Stimulated activated CD4-positive, alpha-beta T cell treated with anti-CD3 and anti-CD28 coated beads, Interleukin-4, amount 100 ng/mL, for 1 hour (primary cell): ENCODE measurements around the gene LCNL1.
A peak's percentile ranks its signal among the peaks of the same experiment; 100 is the strongest.
"Not testable (repeated sequence)": the region's sequence is repeated elsewhere in the genome, so short reads cannot be mapped to it uniquely, and the experiment has no call there.

ENCODE experiments used
- DNase-seq: peaks from one replicate; pipeline ENCODE4 v3.0.0-alpha.2; 2020

The LCNL1 gene

DNA sequence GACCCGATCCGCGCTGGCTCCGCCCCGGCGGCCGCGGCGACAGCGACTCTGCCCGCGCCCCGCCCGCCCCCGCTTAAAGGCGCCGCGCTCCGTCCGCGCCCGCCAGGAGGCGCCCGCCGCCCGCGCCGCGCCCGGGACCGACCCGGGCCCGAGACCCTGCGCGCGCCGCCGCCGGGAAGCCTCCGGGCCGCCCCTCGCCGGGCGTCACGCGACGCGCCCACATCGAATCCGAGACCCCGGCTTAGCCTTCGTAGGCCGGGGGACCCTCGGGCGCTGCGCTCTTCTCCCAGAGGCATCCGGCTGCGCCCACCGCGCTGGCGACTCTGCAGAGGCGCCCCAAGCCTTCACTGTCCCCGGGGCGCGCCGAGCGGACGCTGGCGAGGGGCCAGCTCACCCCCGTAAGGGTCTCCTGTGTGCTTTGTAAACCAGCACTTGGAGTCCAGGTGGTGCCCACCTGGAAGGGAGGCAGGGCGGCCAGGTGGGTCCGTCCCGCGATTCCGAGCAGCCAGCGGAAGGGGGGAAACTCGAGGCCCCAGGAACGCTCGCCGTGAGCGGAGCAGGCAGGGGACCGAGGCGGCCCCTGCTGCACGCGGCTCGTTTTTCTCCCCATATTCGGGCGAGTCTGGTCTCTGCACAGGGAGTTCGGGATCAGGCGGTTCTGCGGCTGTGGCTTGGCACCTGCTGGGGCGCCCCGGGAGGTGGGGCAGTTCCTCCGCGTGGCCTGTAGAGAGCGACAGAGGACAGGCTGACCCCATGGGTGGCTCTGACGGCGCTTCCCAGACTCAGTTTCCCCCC lies 45.7 kb downstream of the LCNL1 start:
- peak; percentile 68 for DNase-seq

GRCh38 chr9:137029058-137029936 lies 46.5 kb downstream of the LCNL1 start:
- peak; percentile 75 for DNase-seq

DNA sequence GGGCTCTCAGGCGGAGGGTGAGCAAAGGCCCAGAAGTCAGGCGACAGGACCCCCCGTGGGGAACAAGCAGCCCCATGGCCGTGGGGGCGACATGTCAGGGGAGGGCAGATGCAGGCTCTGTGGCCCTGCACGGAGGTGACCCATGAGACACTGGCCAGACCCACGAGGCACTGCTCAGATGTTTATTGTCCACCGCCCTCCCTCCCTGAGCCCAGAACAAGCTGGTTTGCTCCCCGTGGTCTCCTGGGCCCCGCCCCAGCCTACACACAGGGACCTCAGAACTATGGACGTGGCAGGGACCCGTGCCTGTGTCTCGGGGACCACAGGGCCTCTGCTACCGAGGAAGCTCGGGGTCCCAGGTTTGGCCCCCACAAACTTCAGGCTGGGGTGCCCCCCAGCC lies 47.2 kb downstream of the LCNL1 start:
- no peak for DNase-seq

GRCh38 chr9:137030538-137031527 lies 48.0 kb downstream of the LCNL1 start:
- DNase-seq = peak; percentile 33

- no peak for DNase-seq
Measured at GRCh38 chr9:137031904-137032640, 49.3 kb downstream of the LCNL1 start, which contains the start of gene FUT7. TSS of gene FUT7 (minus strand) at chr9:137032088. CDS start at chr9:137031991, 97 bp downstream.

DNA sequence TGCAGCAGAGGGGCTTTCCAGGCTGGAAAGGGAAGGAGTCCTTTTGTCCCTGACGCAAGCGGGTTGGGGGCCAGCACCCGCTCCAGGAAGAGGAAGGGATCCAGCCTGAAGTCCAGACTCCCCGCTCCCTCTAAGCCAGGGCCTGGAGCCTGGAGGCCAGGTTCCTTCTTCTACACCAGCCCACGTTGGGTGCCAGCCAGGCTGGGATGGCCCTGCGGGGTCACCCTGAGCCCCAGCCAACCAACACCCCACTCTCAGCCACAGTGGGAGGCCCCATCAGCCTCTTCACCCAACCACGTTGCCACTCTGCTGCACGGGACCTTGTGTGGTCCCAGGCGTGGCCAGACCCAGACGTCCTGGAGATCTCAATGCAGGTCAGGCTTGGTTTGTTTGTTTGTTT lies 50.1 kb downstream of the LCNL1 start:
- DNase-seq = no peak

GRCh38 chr9:137033481-137033880 lies 50.7 kb downstream of the LCNL1 start:
- not testable (repeated sequence) for DNase-seq

GRCh38 chr9:137034039-137034708 lies 51.4 kb downstream of the LCNL1 start:
- DNase-seq = no peak

DNA sequence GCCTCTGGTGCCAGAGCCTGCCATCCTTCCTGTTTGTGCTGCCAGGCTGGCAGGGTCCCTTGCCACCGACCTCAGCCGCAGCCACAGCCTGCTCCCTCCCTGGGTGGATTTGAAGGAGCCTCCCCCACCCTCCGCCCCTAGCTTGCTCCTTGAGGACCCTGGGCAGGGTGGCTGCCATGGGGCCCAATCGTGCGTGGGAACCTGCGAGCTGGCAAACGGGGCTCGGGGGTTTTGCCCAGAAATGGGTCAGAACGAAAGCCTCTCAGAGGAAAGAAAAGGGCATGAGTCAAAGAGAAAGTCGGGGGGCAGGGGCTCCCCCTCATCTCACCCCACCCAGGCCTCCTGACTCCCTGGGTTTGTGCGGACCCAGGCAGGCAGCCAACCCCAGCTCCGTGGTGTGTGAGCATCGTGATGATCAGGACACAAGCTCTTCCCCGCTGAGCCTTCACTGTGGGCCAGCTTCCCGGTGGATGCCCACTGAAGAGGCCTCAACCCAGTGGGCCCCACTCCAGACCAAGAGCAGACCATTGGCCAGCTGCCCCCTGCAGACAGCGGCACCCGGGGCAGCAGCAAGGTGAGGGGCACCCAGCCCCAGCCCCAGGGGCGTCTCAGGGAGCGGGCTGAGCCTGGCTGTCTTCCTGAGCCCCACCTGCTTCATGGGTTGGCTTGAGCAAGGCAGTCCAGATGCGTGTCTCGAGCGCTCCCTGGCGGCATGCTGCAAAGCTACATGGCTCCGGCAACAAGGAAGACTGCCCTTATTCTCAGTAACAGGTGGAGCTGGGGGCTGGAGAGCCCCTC lies 52.1 kb downstream of the LCNL1 start:
- peak; percentile 89 for DNase-seq
